Stimulated activated naive CD4-positive, alpha-beta T cell treated with Interleukin-2 at 50 U/mL for 16 hours (primary cell): ENCODE results near the gene CD3G.

Experiments used
- DNase-seq: peaks from one replicate; lab custom pipeline; 2025; lab: John Stamatoyannopoulos, UW

CD3G gene

GRCh38 chr11:118325283-118325682, 18.9 kb upstream of the CD3G start:
- DNase-seq = no peak

GRCh38 chr11:118328745-118329144, 15.4 kb upstream of the CD3G start:
- DNase-seq = no peak

- DNase-seq = no peak
Measured at GRCh38 chr11:118334745-118335144, 9.4 kb upstream of the CD3G start.

- DNase-seq = peak; percentile 80
Measured at GRCh38 chr11:118338637-118339061, 5.5 kb upstream of the CD3G start.

- no peak for DNase-seq
Measured at GRCh38 chr11:118339281-118339961, 4.7 kb upstream of the CD3G start.

- no peak for DNase-seq
Measured at GRCh38 chr11:118340449-118340848, 3.7 kb upstream of the CD3G start.

GRCh38 chr11:118341261-118341660, 2.9 kb upstream of the CD3G start:
- no peak for DNase-seq

- DNase-seq = no peak
Measured at GRCh38 chr11:118341815-118342489, 2.2 kb upstream of the CD3G start.

- DNase-seq = peak; percentile 68
Measured at GRCh38 chr11:118342503-118343161, 1.5 kb upstream of the CD3G start, which contains the start of gene CD3D. TSS of gene CD3D (minus strand) at chr11:118342705. CDS start at chr11:118342607, 98 bp downstream.

GRCh38 chr11:118343248-118343647, 896 bp upstream of the CD3G start:
- no peak for DNase-seq

GRCh38 chr11:118349475-118349874, 5.3 kb downstream of the CD3G start:
- DNase-seq = no peak

GRCh38 chr11:118353084-118353710, 9.1 kb downstream of the CD3G start:
- no peak for DNase-seq

GRCh38 chr11:118358071-118358470, 13.9 kb downstream of the CD3G start:
- DNase-seq = no peak

GRCh38 chr11:118359295-118359958, 15.3 kb downstream of the CD3G start, which contains the start of gene UBE4A:
TSS of gene UBE4A (plus strand) at chr11:118359600. CDS start at chr11:118365081, 5,481 bp downstream.
- DNase-seq = peak; percentile 97

GRCh38 chr11:118364956-118365615, 20.9 kb downstream of the CD3G start:
- no peak for DNase-seq

GRCh38 chr11:118366287-118366686, 22.1 kb downstream of the CD3G start:
- no peak for DNase-seq

GRCh38 chr11:118370774-118371173, 26.6 kb downstream of the CD3G start:
- no peak for DNase-seq

- DNase-seq = no peak
Measured at GRCh38 chr11:118373263-118373662, 29.1 kb downstream of the CD3G start.

- DNase-seq = no peak
Measured at GRCh38 chr11:118373871-118374270, 29.7 kb downstream of the CD3G start.

GRCh38 chr11:118374729-118375128, 30.6 kb downstream of the CD3G start:
- no peak for DNase-seq

GRCh38 chr11:118375978-118376377, 31.8 kb downstream of the CD3G start:
- DNase-seq = no peak
